Liver (tissue), 9 donors: Measurements from ENCODE around the gene ARHGAP6. TPM values are rescaled to one million over a fixed set of nuclear protein-coding genes. Genes with fewer than 3 reads are reported as not detected.

Source experiments
- DNase-seq: peaks from one replicate; pipeline ENCODE4 v3.0.0-alpha.2; 2017; ENCODE audit warnings: low spot score
- H3K27ac ChIP-seq, 2 donors: one replicate each; pipeline ENCODE4 v1.7.0; 2013; ENCODE audit warnings: inconsistent platforms in 2 of 2, low read length in 2 of 2, control low read depth in 1 of 2, low read depth in 1 of 2, mild to moderate bottlenecking in 1 of 2
- H3K27me3 ChIP-seq, 4 donors: one replicate each; pipeline versions ENCODE4 v1.6.1 to v1.7.0; 2013; ENCODE audit warnings: low read length in 3 of 4, inconsistent platforms in 1 of 4, mild to moderate bottlenecking in 1 of 4, moderate library complexity in 1 of 4; ENCODE audit not compliant: control insufficient read depth in 4 of 4, insufficient read depth in 4 of 4
- H3K36me3 ChIP-seq, 4 donors: one replicate each; pipeline versions ENCODE4 v1.6.1 to v1.7.0; 2013; ENCODE audit warnings: low read length in 3 of 4, mild to moderate bottlenecking in 3 of 4, low read depth in 1 of 4, moderate library complexity in 1 of 4; ENCODE audit not compliant: control insufficient read depth in 4 of 4, insufficient read depth in 3 of 4
- H3K4me1 ChIP-seq, 4 donors: one replicate each; pipeline versions ENCODE4 v1.6.1 to v1.7.0; 2013; ENCODE audit warnings: low read length in 3 of 4, mild to moderate bottlenecking in 3 of 4, moderate library complexity in 1 of 4; ENCODE audit not compliant: control insufficient read depth in 4 of 4, insufficient read depth in 4 of 4
- H3K4me3 ChIP-seq, 3 donors: one replicate each; pipeline versions ENCODE4 v1.6.1 to v1.7.0; 2013; ENCODE audit warnings: low read length in 3 of 3, control low read depth in 1 of 3, low read depth in 1 of 3, mild to moderate bottlenecking in 1 of 3
- H3K9ac ChIP-seq, 2 donors: one replicate each; pipeline ENCODE4 v1.7.0; 2013; ENCODE audit warnings: low read length in 2 of 2, mild to moderate bottlenecking in 2 of 2, moderate library complexity in 2 of 2, control low read depth in 1 of 2, low read depth in 1 of 2
- H3K9me3 ChIP-seq, 4 donors: one replicate each; pipeline versions ENCODE4 v1.6.1 to v1.7.0; 2013; ENCODE audit warnings: low read length in 3 of 4; ENCODE audit not compliant: control insufficient read depth in 4 of 4
- ATF3 ChIP-seq: IDR thresholded peaks from 2 replicates; pipeline ENCODE4 v1.6.1; 2016; ENCODE audit warnings: antibody characterized with exemption
- CTCF ChIP-seq: fragments of 150-350 bp; IDR thresholded peaks from 2 replicates; pipeline ENCODE4 v1.5.1; 2017; ENCODE audit warnings: improper control_type of control experiment, low read depth, low read length; ENCODE audit not compliant: missing input control
- EGR1 ChIP-seq, 2 donors: IDR thresholded peaks; 2 replicates each; pipeline ENCODE4 v1.6.1; 2016 to 2018; ENCODE audit warnings: antibody characterized with exemption in 2 of 2, low read depth in 2 of 2
- FOXA1 ChIP-seq: IDR thresholded peaks from 2 replicates; pipeline ENCODE4 v1.6.1; 2016; ENCODE audit warnings: antibody characterized with exemption
- FOXA2 ChIP-seq: IDR thresholded peaks from 2 replicates; pipeline ENCODE4 v1.6.1; 2016; ENCODE audit warnings: antibody characterized with exemption
- GABPA ChIP-seq, 2 donors: IDR thresholded peaks in 1 of 2; conservative IDR thresholded peaks in 1 of 2; 2 replicates each; pipeline ENCODE4 v1.6.1; 2016; ENCODE audit warnings: antibody characterized with exemption in 2 of 2, mild to moderate bottlenecking in 1 of 2, moderate library complexity in 1 of 2
- HNF4A ChIP-seq, 2 donors: conservative IDR thresholded peaks; 2 replicates each; pipeline ENCODE4 v1.6.1; 2016; ENCODE audit warnings: antibody characterized with exemption in 2 of 2, mild to moderate bottlenecking in 2 of 2
- HNF4G ChIP-seq: IDR thresholded peaks from 2 replicates; pipeline ENCODE4 v1.6.1; 2016; ENCODE audit warnings: antibody characterized with exemption
- JUND ChIP-seq, 2 donors: IDR thresholded peaks; 2 replicates each; pipeline ENCODE4 v1.6.1; 2016; ENCODE audit warnings: antibody characterized with exemption in 2 of 2
- MAX ChIP-seq: IDR thresholded peaks from 2 replicates; pipeline ENCODE4 v1.6.1; 2016; ENCODE audit warnings: antibody characterized with exemption
- NR2F2 ChIP-seq: IDR thresholded peaks from 2 replicates; pipeline ENCODE4 v1.6.1; 2016; ENCODE audit warnings: antibody characterized with exemption
- RAD21 ChIP-seq, 2 donors: IDR thresholded peaks; 2 replicates each; pipeline ENCODE4 v1.6.1; 2016; ENCODE audit warnings: antibody characterized with exemption in 2 of 2, mild to moderate bottlenecking in 2 of 2
- RXRA ChIP-seq, 2 donors: IDR thresholded peaks; 2 replicates each; pipeline ENCODE4 v1.6.1; 2017 to 2018; ENCODE audit warnings: antibody characterized with exemption in 2 of 2, mild to moderate bottlenecking in 1 of 2
- SP1 ChIP-seq: IDR thresholded peaks from 2 replicates; pipeline ENCODE4 v1.6.1; 2018; ENCODE audit warnings: antibody characterized with exemption, mild to moderate bottlenecking
- TAF1 ChIP-seq: conservative IDR thresholded peaks from 2 replicates; pipeline ENCODE4 v1.6.1; 2016; ENCODE audit warnings: antibody characterized with exemption, mild to moderate bottlenecking
- YY1 ChIP-seq: IDR thresholded peaks from 2 replicates; pipeline ENCODE4 v1.6.1; 2016; ENCODE audit warnings: antibody characterized with exemption, mild to moderate bottlenecking
- ZBTB33 ChIP-seq: IDR thresholded peaks from 2 replicates; pipeline ENCODE4 v1.6.1; 2016; ENCODE audit warnings: antibody characterized with exemption
- WGBS: extraction: QIAGEN DNeasy Blood & Tissue Kit; methylation state at CpG from one replicate; pipeline ENCODE4 v1.1.7; 2013; 5-methylcytosine and 5-hydroxymethylcytosine counted together
- polyA plus RNA-seq, 2 donors: library from polyadenylated mRNA; stranded (reverse) in 1 of 2; unstranded in 1 of 2; fragments of 200-250 nt in 1 of 2; fragments of >200 nt in 1 of 2; fragmentation: Nextera tagmentation in 1 of 2; extraction: Ambion mirVana in 1 of 2; gene quantifications; one replicate each; pipeline versions ENCODE4 v1.2.1 to v1.2.3, GENCODE V29; 2013 to 2015
- total RNA-seq, 2 donors: library from RNA; depleted of rRNA; stranded (reverse); fragments of >200 nt; gene quantifications; one replicate each; pipeline ENCODE4 v1.2.3, GENCODE V29; 2014
- TF ChIP-seq, protein P1 (sequence below): IDR thresholded peaks from 2 replicates; pipeline ENCODE4 v1.6.1; 2016; ENCODE audit warnings: antibody characterized with exemption, mild to moderate bottlenecking
- donor health status: healthy.
- donor health status: healthy.
- donor health status: healthy.
- donor health status: healthy.
- donor health status: healthy.

Gene ARHGAP6
- total and polyA plus RNA-seq, 4 donors = 0.10 to 2.2 (median 0.65) TPM

DNA sequence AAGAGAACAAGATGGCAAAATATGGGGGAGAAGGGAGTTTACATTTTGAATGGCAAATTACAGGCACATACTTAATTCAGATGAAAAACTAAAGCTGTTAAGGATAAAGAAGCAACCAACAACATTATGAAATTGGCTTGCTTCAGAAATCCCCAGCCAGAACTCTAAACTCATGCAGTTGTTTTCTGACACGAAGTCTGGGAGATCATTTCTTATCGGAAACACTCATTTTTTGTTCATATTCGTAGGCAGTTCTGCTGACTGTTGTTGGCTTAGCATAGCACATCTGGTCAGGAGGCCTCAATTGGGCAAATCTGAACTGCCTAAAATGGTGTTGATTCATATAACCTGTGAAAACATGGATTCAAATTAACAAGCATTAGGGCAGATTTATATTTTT, 33.0 kb upstream of the ARHGAP6 start:
- TF ChIP-seq FOXA1 (no peak), JUND (IDR thresholded peaks at IDR 0.05) (no peak), YY1 (no peak), HNF4A (conservative IDR thresholded peaks at IDR 0.05) (no peak), HNF4G (no peak), FOXA2 (no peak), NR2F2 (no peak)
- Histone ChIP-seq H3K36me3 (no peaks in the 10 kb centered on the region), H3K27ac (no peak overlapping the region), H3K9me3 (no peaks in the 10 kb centered on the region), H3K9ac (no peak overlapping the region), H3K27me3 (no peaks in the 10 kb centered on the region), H3K4me3 (no peak overlapping the region), H3K4me1 (peaks cover 0 to 5% (median 0%) of the 10 kb centered on the region in 4 donors)
- 81% methylated on average over 3 of the region's 3 CpGs for WGBS
- DNase-seq = no peak

GRCh38 chrX:11688201-11688600, 22.5 kb upstream of the ARHGAP6 start:
- Histone ChIP-seq H3K27me3 (peaks cover 0 to 8% (median 0%) of the 10 kb centered on the region in 4 donors), H3K9ac (no peak overlapping the region), H3K27ac (no peak overlapping the region), H3K36me3 (no peaks in the 10 kb centered on the region), H3K4me3 (no peak overlapping the region), H3K4me1 (no peaks in the 10 kb centered on the region), H3K9me3 (no peaks in the 10 kb centered on the region)
- TF ChIP-seq ATF3 (no peak), RXRA (IDR thresholded peaks at IDR 0.05) (no peak), NR2F2 (no peak), TAF1 (no peak)
- no peak for DNase-seq
- 74% methylated on average over 2 of the region's 2 CpGs for WGBS

DNA sequence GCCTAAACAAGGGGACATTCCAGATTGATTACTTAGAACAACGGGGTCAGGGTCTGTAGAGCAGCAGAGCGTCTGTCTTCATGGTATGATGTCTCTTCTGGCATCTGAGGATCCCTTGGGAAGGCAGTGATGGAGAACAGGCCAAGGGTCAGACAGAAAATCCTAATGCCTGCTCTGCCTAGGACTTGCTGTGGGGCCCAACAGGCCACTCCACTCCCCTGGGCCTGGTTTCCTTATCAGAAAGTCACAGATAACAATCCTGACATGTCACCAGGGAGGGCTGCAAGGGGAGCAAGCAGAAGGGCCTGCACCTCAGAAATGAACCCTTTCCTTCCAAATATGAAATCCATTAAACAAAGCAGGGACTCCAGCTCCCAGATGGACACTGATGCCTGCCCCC, 21.4 kb upstream of the ARHGAP6 start:
- Histone ChIP-seq H3K27me3 (peaks cover 0 to 8% (median 0%) of the 10 kb centered on the region in 4 donors), H3K4me3 (no peak overlapping the region), H3K36me3 (no peaks in the 10 kb centered on the region), H3K27ac (no peak overlapping the region), H3K9me3 (no peaks in the 10 kb centered on the region), H3K9ac (no peak overlapping the region), H3K4me1 (no peaks in the 10 kb centered on the region)
- DNase-seq = no peak
- TF ChIP-seq TAF1 = no peak
- no peak for TF ChIP-seq FOXA1
- no peak for TF ChIP-seq HNF4A (conservative IDR thresholded peaks at IDR 0.05)
- no peak for TF ChIP-seq SP1
- no peak for TF ChIP-seq RXRA (IDR thresholded peaks at IDR 0.05)
- no peak for TF ChIP-seq FOXA2
- TF ChIP-seq ZBTB33 = no peak
- TF ChIP-seq MAX = no peak
- no peak for TF ChIP-seq HNF4G
- no peak for TF ChIP-seq YY1
- TF ChIP-seq GABPA (IDR thresholded peaks at IDR 0.05 in 1 of 2, conservative IDR thresholded peaks at IDR 0.05 in 1 of 2) = no peak
- no peak for TF ChIP-seq EGR1 (IDR thresholded peaks at IDR 0.05; ENCODE audit: low read depth in 2 of 2)
- TF ChIP-seq CTCF = no peak
- TF ChIP-seq NR2F2 = no peak
- no peak for TF ChIP-seq JUND (IDR thresholded peaks at IDR 0.05)
- no peak for TF ChIP-seq RAD21 (IDR thresholded peaks at IDR 0.05)
- TF ChIP-seq ATF3 = no peak
- TF ChIP-seq, protein P1, sequence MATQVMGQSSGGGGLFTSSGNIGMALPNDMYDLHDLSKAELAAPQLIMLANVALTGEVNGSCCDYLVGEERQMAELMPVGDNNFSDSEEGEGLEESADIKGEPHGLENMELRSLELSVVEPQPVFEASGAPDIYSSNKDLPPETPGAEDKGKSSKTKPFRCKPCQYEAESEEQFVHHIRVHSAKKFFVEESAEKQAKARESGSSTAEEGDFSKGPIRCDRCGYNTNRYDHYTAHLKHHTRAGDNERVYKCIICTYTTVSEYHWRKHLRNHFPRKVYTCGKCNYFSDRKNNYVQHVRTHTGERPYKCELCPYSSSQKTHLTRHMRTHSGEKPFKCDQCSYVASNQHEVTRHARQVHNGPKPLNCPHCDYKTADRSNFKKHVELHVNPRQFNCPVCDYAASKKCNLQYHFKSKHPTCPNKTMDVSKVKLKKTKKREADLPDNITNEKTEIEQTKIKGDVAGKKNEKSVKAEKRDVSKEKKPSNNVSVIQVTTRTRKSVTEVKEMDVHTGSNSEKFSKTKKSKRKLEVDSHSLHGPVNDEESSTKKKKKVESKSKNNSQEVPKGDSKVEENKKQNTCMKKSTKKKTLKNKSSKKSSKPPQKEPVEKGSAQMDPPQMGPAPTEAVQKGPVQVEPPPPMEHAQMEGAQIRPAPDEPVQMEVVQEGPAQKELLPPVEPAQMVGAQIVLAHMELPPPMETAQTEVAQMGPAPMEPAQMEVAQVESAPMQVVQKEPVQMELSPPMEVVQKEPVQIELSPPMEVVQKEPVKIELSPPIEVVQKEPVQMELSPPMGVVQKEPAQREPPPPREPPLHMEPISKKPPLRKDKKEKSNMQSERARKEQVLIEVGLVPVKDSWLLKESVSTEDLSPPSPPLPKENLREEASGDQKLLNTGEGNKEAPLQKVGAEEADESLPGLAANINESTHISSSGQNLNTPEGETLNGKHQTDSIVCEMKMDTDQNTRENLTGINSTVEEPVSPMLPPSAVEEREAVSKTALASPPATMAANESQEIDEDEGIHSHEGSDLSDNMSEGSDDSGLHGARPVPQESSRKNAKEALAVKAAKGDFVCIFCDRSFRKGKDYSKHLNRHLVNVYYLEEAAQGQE = no peak
- 65% methylated on average over 2 of the region's 2 CpGs for WGBS
